GM18868 (cell line): ENCODE measurements around the gene EYS.

Experiments used
- ATAC-seq: cut with Tn5 transposase; IDR thresholded peaks from one replicate; pipeline ENCODE4 v1.9.1; 2021; ENCODE audit warnings: mild to moderate bottlenecking, moderate library complexity; ENCODE audit not compliant: unreplicated experiment

EYS gene

GRCh38 chr6:64872633-64873032, 834.4 kb downstream of the EYS start:
- ATAC-seq, result no peak

GRCh38 chr6:64861039-64861651, 845.9 kb downstream of the EYS start:
- no peak for ATAC-seq

- ATAC-seq, result no peak
These were observed 846.8 kb downstream of the EYS start for GRCh38 chr6:64860203-64860602.

DNA sequence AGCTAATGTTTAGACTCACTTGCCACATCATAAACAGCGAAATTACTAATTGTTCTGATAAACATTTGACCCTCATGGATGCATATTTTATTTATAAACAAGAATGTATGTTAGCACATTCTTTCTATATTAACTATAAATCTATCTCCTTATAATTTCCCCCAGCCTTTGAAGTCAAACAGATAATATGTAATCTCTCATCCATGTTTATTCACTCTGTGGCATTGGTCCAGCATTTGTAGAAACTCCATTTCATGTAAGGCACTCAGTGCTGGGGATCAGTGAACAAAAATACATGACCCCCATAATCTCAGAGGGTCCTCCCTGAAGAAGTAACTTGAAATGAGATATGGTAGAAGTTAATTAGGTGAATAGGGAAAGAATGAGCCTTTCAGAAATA, 856.9 kb downstream of the EYS start:
- ATAC-seq, result no peak

DNA sequence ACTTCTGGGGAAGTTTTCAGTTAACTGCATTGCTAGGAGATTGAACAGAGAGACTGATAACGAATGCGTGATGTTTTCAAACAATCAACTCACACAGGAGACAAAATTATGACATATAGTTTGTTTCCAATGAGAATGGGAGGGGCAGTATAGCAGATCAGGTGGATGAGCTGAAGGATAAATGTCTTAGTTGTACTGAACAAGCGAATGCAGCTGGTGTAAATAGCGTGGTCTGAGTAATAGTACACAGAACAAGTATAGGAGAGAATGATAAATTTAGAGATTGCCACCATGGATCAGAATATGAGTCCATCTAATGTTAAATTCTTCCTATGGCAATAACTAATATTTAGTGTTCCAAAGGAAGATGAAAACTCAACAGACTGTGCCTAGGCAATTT, 858.6 kb downstream of the EYS start:
- ATAC-seq, result no peak

GRCh38 chr6:64847396-64847795, 859.6 kb downstream of the EYS start:
- ATAC-seq, result no peak

- no peak for ATAC-seq
These were observed 868.3 kb downstream of the EYS start for GRCh38 chr6:64838726-64839125.

DNA sequence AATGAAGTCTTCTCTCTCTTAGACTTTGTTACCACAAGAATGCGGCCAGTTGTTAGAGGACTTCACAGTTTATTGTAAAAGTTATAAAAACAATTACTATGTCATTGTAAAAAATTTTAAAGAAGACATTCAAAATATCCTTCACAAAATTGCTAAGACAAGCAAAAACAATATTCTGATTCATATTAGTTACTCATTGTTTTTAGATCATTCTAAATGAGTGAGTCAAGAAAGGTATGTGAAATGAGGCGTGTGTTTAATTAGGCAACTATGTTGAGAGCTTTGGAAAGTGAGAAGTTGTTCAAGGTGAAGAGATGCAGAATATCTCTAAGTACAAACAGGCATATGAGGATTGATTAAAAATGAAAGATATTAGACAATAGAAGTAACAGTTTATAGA, 875.3 kb downstream of the EYS start:
- ATAC-seq, result no peak

DNA sequence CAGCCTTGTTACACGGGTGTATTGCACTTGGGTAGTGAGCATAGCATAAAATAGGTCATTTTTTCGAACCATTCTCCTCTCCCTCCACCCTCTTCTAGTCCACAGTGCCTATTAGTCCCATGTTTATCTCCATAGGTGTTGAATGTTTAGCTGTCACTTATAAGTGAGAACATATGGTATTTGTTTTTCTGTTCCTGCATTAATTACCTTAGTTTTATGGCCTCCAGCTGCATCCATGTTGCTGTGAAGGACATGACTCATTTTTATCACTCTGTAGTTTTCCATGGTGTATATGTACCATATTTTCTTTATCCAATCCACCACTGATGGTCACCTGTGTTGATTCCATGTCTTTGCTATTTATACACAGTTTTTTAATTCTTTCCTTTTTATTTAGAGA, 889.5 kb downstream of the EYS start:
- no peak for ATAC-seq

DNA sequence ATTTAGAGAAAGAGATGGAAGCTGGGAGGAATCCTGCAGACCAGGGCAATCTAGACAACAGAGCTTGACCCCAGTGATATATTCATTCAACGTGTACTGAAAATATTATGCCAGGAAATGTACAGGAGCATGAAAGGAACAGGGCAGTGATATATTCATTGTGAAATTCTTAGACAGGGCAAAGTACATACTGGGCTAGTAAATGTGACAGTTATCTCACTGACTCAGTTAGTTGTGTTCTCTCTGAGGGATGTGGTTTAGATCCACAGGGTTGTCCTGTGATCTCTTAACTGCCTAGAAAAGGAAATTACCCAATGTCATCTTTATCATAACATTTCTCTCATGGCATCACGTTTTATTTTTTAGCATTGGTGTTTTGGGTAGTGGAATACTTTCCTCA, 891.3 kb downstream of the EYS start:
- no peak for ATAC-seq

DNA sequence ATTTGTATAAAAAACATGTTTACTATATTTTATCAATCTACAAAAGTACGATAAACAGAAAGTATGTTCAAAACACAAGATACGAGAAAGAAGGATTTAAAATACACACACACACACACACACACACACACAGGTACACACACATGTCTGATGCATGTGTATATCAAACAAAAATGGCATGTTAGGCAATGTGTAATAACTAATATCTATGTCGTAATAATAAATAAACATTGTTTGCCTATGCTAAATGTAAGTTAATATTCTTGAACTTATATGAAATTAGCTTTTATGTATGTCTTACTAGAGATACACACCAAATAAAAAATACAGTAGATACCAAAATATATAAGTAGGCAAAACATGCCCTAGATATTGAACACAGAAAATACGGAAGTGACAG, 894.9 kb downstream of the EYS start:
- ATAC-seq, result no peak

DNA sequence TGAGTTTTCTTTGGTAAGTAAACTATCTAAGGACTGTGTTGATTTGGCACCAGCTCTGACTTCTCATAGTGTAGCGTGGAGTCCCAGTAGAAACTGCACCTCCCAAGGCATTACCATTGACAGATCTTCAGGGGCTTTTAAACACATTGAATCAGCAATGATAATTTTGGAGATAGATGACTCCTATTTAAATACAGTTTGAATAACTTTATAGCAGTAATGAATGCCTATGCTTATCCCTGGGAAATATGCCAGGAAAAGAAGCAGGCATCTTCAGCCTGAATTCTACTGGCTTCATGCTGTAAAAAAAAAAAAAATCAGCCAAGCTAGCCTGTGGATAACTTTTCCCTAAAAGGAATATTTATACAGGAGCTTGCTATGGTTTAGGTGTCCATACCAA, 895.9 kb downstream of the EYS start:
- no peak for ATAC-seq

- no peak for ATAC-seq
These were observed 899.2 kb downstream of the EYS start for GRCh38 chr6:64807785-64808184.

DNA sequence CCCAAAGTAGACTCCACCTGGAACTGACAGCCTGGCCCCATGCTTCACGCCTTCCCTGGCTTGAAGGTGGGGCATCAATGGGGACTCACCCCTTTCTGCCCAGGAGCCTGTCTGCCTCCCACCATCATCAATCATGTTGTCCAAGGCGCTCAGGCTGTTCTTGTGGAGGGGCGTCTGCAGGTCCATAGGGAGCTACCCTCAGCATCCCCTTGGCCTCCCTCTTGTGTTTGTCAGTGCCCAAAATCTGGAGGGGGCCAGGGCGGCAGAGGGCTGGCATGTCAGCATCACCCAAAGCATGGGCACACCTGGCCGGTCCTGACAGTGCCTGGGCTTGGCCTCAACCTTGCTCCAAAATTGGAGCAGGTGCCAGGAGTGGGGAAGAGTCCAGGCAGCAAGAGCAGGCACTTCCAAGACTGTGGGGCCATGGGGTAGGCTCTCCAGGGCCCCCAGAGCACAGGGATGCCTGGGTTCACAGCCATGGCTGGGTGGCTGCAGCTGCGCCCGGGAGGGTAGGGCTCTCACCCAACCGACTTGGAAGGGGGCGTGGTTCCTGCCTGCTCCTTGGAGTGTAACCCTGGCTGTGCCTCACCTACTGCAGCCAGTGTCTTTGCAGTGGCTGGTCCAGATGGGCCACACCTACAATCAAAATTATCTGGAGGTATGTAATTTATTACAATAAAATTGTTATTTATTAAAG, 903.4 kb downstream of the EYS start:
- no peak for ATAC-seq

GRCh38 chr6:64792534-64792933, 914.5 kb downstream of the EYS start:
- ATAC-seq, result no peak

GRCh38 chr6:64789476-64789875, 917.5 kb downstream of the EYS start:
- ATAC-seq, result no peak

GRCh38 chr6:64786736-64787135, 920.3 kb downstream of the EYS start:
- no peak for ATAC-seq

GRCh38 chr6:64782877-64783276, 924.1 kb downstream of the EYS start:
- ATAC-seq, result no peak

GRCh38 chr6:64777941-64778785, 928.9 kb downstream of the EYS start:
- no peak for ATAC-seq

GRCh38 chr6:64776359-64776758, 930.7 kb downstream of the EYS start:
- no peak for ATAC-seq

DNA sequence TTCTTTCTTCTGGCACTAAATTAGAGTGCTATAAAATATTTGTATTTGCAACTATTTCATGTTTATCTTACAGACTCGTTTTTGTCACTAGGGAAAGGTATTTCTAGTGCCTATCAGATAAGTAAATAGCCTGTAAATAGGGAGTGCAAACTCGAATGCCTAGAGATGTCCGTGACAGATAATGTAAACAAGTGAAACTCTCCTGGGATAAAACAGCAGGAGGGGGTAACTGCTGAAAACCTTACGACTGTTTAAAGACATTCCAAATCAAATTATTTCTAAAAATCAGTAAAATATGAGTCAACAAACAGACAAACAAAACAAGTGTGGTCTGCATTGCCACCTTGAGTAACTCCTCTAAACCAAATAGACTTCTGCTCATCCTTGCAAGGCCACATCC, 932.1 kb downstream of the EYS start:
- no peak for ATAC-seq

GRCh38 chr6:64750910-64751309, 956.1 kb downstream of the EYS start:
- no peak for ATAC-seq
